Dermis blood vessel endothelial cell (primary cell): ENCODE data around the gene HELZ2. TPM values are rescaled to one million over a fixed set of nuclear protein-coding genes. Genes with fewer than 3 reads are reported as not detected.
"Not testable (repeated sequence)": the region's sequence is repeated elsewhere in the genome, so short reads cannot be mapped to it uniquely, and the experiment has no call there.

ENCODE experiments used
- DNase-seq: peaks from one replicate; pipeline ENCODE4 v3.0.0; 2010
- total RNA-seq: library from RNA; depleted of rRNA; stranded (reverse); fragments of >200 nt; gene quantifications from 2 replicates; pipeline ENCODE4 v1.2.3, GENCODE V29; 2014

Gene HELZ2
- total RNA-seq, 1 donor from 2014 or later, result 54.8 TPM

GRCh38 chr20:63579017-63579694 lies 5.1 kb upstream of the HELZ2 start:
- no peak for DNase-seq

GRCh38 chr20:63578224-63579016 lies 4.4 kb upstream of the HELZ2 start:
- no peak for DNase-seq

GRCh38 chr20:63577317-63577894 lies 3.4 kb upstream of the HELZ2 start:
- DNase-seq, result peak; percentile 9

- DNase-seq, result no peak
These were observed 2.3 kb upstream of the HELZ2 start for GRCh38 chr20:63576311-63576710.

- DNase-seq, result no peak
These were observed 1.0 kb upstream of the HELZ2 start for GRCh38 chr20:63574829-63575743.

GRCh38 chr20:63573647-63574131 lies 350 bp downstream of the HELZ2 start:
- no peak for DNase-seq

GRCh38 chr20:63572788-63573646 lies 1.0 kb downstream of the HELZ2 start:
- peak; percentile 37 for DNase-seq

- no peak for DNase-seq
These were observed 1.8 kb downstream of the HELZ2 start for GRCh38 chr20:63572071-63572787.

GRCh38 chr20:63571087-63571478 lies 3.0 kb downstream of the HELZ2 start:
- DNase-seq, result not testable (repeated sequence)

GRCh38 chr20:63570281-63571086 lies 3.6 kb downstream of the HELZ2 start:
- DNase-seq, result no peak

- no peak for DNase-seq
These were observed 4.8 kb downstream of the HELZ2 start for GRCh38 chr20:63568986-63569949.

GRCh38 chr20:63568170-63568981 lies 5.7 kb downstream of the HELZ2 start:
- no peak for DNase-seq

GRCh38 chr20:63567386-63568169 lies 6.5 kb downstream of the HELZ2 start:
- no peak for DNase-seq

- no peak for DNase-seq
These were observed 7.0 kb downstream of the HELZ2 start for GRCh38 chr20:63567136-63567385.

- no peak for DNase-seq
These were observed 7.5 kb downstream of the HELZ2 start for GRCh38 chr20:63566395-63567135.

GRCh38 chr20:63565699-63566335 lies 8.2 kb downstream of the HELZ2 start:
- DNase-seq, result no peak
